A549 (cell line): ENCODE data around the gene ARL8B. TPM values are rescaled to one million over a fixed set of nuclear protein-coding genes. Genes with fewer than 3 reads are reported as not detected.

Experiments
- ATAC-seq, 2 experiments: fragments of 200-7000 bp in 1 of 2; fragments of >200 bp in 1 of 2; cut with Nextera tagmentation in 1 of 2; cut with Tn5 transposase in 1 of 2; 3 replicates each; pipeline versions ENCODE4 v1.8.0 to v1.9.1; 2018 to 2020; ENCODE audit warnings: mild to moderate bottlenecking in 1 of 2, moderate library complexity in 1 of 2
- CTCF ChIA-PET: fragments of 300-600 bp; sonication (Branson Sonifier 250); formaldehyde crosslinking; extraction: SDS; loops from one replicate; lab custom pipeline; 2021; ENCODE audit warnings: antibody characterized with exemption, inconsistent platforms; lab: Yijun Ruan, JAX
- POLR2A ChIA-PET: fragments of 350-600 bp; formaldehyde crosslinking; extraction: SDS; loops from one replicate; lab custom pipeline; 2021; ENCODE audit warnings: antibody characterized with exemption, inconsistent platforms; lab: Yijun Ruan, JAX
- DNase-seq, 2 experiments: peaks; one replicate each; pipeline versions ENCODE4 v3.0.0 to v3.0.0-alpha.2; 2011 to 2016; ENCODE audit warnings: low read depth in 1 of 2, low spot score in 1 of 2
- FAIRE-seq: peaks from 2 replicates; lab custom pipeline; 2011; peaks lifted over from hg19 to GRCh38; lab: Jason Lieb, UNC
- H3K27ac ChIP-seq, 2 experiments: fragments of >200 bp; sonication (Bioruptor Twin); formaldehyde crosslinking; 3 replicates each; pipeline ENCODE4 v1.5.1; 2016 to 2017
- H3K4me1 ChIP-seq: fragments of >200 bp; sonication (Bioruptor Twin); formaldehyde crosslinking; 3 replicates; pipeline ENCODE4 v1.6.1; 2016
- H3K4me2 ChIP-seq: fragments of >200 bp; sonication (Bioruptor Twin); formaldehyde crosslinking; 3 replicates; pipeline ENCODE4 v1.6.1; 2016
- H3K4me3 ChIP-seq: fragments of >200 bp; sonication (Bioruptor Twin); formaldehyde crosslinking; 3 replicates; pipeline ENCODE4 v1.5.1; 2016
- H3K9me3 ChIP-seq: fragments of >200 bp; sonication (Bioruptor Twin); formaldehyde crosslinking; 3 replicates; pipeline ENCODE4 v1.6.1; 2016
- CHD4 ChIP-seq: fragments of 200-600 bp; sonication (generic); IDR thresholded peaks from 2 replicates; pipeline ENCODE4 v1.6.1; 2016; ENCODE audit warnings: antibody characterized with exemption, mild to moderate bottlenecking, borderline replicate concordance
- EHF ChIP-seq: fragments of 250-450 bp; sonication (Bioruptor Pico); IDR thresholded peaks from 2 replicates; pipeline ENCODE4 v1.5.0; 2020; ENCODE audit warnings: mild to moderate bottlenecking
- EHMT2 ChIP-seq: fragments of 200-600 bp; sonication (generic); IDR thresholded peaks from 2 replicates; pipeline ENCODE4 v1.6.1; 2016; ENCODE audit warnings: antibody characterized with exemption, low read depth, mild to moderate bottlenecking, moderate library complexity
- ELK1 ChIP-seq: fragments of 150-350 bp; IDR thresholded peaks from 2 replicates; pipeline ENCODE4 v1.6.1; 2014; ENCODE audit warnings: low read depth, mild to moderate bottlenecking, low read length
- ESRRA ChIP-seq: fragments of 150-350 bp; IDR thresholded peaks from 2 replicates; pipeline ENCODE4 v1.6.1; 2014; ENCODE audit warnings: mild to moderate bottlenecking, low read length, borderline replicate concordance
- HMGXB4 ChIP-seq: fragments of 250-450 bp; sonication (Bioruptor Pico); IDR thresholded peaks from 2 replicates; pipeline ENCODE4 v1.5.0; 2021; ENCODE audit warnings: mild to moderate bottlenecking, moderate library complexity, borderline replicate concordance
- JUNB ChIP-seq: fragments of >200 bp; sonication (Bioruptor Twin); formaldehyde crosslinking; IDR thresholded peaks from 2 replicates; pipeline ENCODE4 v1.6.1; 2016
- KDM1A ChIP-seq: fragments of 200-600 bp; sonication (generic); IDR thresholded peaks from 2 replicates; pipeline ENCODE4 v1.6.1; 2016; ENCODE audit warnings: low read depth, mild to moderate bottlenecking
- KDM5A ChIP-seq: fragments of 200-600 bp; sonication (generic); IDR thresholded peaks from 2 replicates; pipeline ENCODE4 v1.6.1; 2016; ENCODE audit warnings: antibody characterized with exemption, mild to moderate bottlenecking
- MAZ ChIP-seq: fragments of 150-350 bp; IDR thresholded peaks from 2 replicates; pipeline ENCODE4 v1.6.1; 2014; ENCODE audit warnings: antibody characterized with exemption, low read depth, low read length, borderline replicate concordance
- MYC ChIP-seq: IDR thresholded peaks from 2 replicates; pipeline ENCODE4 v1.6.1; 2012; ENCODE audit warnings: mild to moderate bottlenecking, inconsistent platforms, low read length, improper control_type of control experiment, borderline replicate concordance
- NFE2L2 ChIP-seq: fragments of 150-350 bp; conservative IDR thresholded peaks from 2 replicates; pipeline ENCODE4 v1.6.1; 2014; ENCODE audit warnings: low read length
- NR3C1 ChIP-seq: fragments of >200 bp; sonication (Bioruptor Twin); formaldehyde crosslinking; IDR thresholded peaks from 3 replicates; pipeline ENCODE4 v1.6.1; 2017
- PBX3 ChIP-seq: IDR thresholded peaks from 2 replicates; pipeline ENCODE4 v1.6.1; 2012
- POLR2AphosphoS2 ChIP-seq: conservative IDR thresholded peaks from 2 replicates; pipeline ENCODE4 v1.6.1; 2012; ENCODE audit warnings: low read length, improper control_type of control experiment, inconsistent platforms
- RAD21 ChIP-seq, 2 experiments: fragments of >200 bp in 1 of 2; sonication (Bioruptor Twin) in 1 of 2; formaldehyde crosslinking in 1 of 2; IDR thresholded peaks in 1 of 2; conservative IDR thresholded peaks in 1 of 2; 2 replicates in 1 of 2; 3 replicates in 1 of 2; pipeline ENCODE4 v1.6.1; 2012 to 2018; ENCODE audit warnings: inconsistent platforms in 1 of 2
- RCOR1 ChIP-seq: fragments of 150-350 bp; IDR thresholded peaks from 2 replicates; pipeline ENCODE4 v1.6.1; 2014; ENCODE audit warnings: antibody characterized with exemption, low read length, low read depth
- RFX5 ChIP-seq: fragments of 450-650 bp; IDR thresholded peaks from 2 replicates; pipeline ENCODE4 v1.7.1; 2014; ENCODE audit warnings: antibody characterized with exemption, mild to moderate bottlenecking, moderate library complexity
- TFCP2L1 ChIP-seq: fragments of 250-450 bp; sonication (Bioruptor Pico); IDR thresholded peaks from 2 replicates; pipeline ENCODE4 v1.5.0; 2021; ENCODE audit warnings: mild to moderate bottlenecking
- ZSCAN20 ChIP-seq: fragments of 250-450 bp; sonication (Bioruptor Pico); IDR thresholded peaks from 2 replicates; pipeline ENCODE4 v1.8.0; 2022; ENCODE audit warnings: mild to moderate bottlenecking, moderate library complexity
- WGBS: methylation state at CpG from one replicate; pipeline ENCODE4 v1.1.6; 2017; ENCODE audit errors: missing lambda C conversion rate; 5-methylcytosine and 5-hydroxymethylcytosine counted together
- polyA plus RNA-seq, 4 experiments: library from polyadenylated mRNA; depleted of rRNA in 3 of 4; stranded (reverse); fragments of >200 nt; fragmentation: RNase III in 1 of 4; extraction: RNeasy Plus Mini Kit Qiagen cat#74134 plus additional on column Dnase treatment in 1 of 4; gene quantifications; 2 replicates in 3 of 4; 3 replicates in 1 of 4; pipeline ENCODE4 v1.2.3, GENCODE V29; 2011 to 2017

The ARL8B gene
- polyA plus RNA-seq, 2 of the 4 experiments (the other 2 are of a cell fraction): 51.2 to 51.7 TPM

GRCh38 chr3:5128849-5129248 is 6.8 kb downstream of the ARL8B start:
- peaks cover 17% of the 10 kb centered on the region; the same call in 2 of the 3 replicates for H3K4me1 ChIP-seq
- TF ChIP-seq EHMT2 (no peak), POLR2AphosphoS2 (no peak), NR3C1 (no peak), KDM5A (no peak), JUNB (no peak), TFCP2L1 (no peak), KDM1A (no peak), NFE2L2 (no peak), RAD21 (conservative IDR thresholded peaks at IDR 0.05 in 1 of 2, IDR thresholded peaks at IDR 0.05 in 1 of 2) (no peak), ZSCAN20 (CRISPR knock-in tag) (no peak), ESRRA (no peak)
- TF ChIP-seq, all 56 proteins: peak for 0
- WGBS: 95% methylated on average over 2 of the region's 2 CpGs
- ChIA-PET POLR2A (no interaction called here), CTCF (no interaction called here)
- Histone ChIP-seq H3K9me3 (no peaks in the 10 kb centered on the region), H3K27ac (no peak overlapping the region), H3K4me3 (no peak overlapping the region), H3K4me2 (no peak overlapping the region)
- ATAC-seq (no peak), DNase-seq (no peak), FAIRE-seq (no peak)

GRCh38 chr3:5133239-5134018 is 11.3 kb downstream of the ARL8B start:
- ChIA-PET POLR2A (no interaction called here), CTCF (interaction anchor here (0.6 to 1.6 kb wide), 3 partner anchors 9 to 145 kb away, joined by 3 read pairs; no protein-coding TSS in a partner anchor)
- 92% methylated on average over 7 of the region's 7 CpGs for WGBS
- Histone ChIP-seq H3K4me1 (peaks cover 24% of the 10 kb centered on the region), H3K9me3 (no peaks in the 10 kb centered on the region), H3K4me3 (no peak overlapping the region), H3K27ac (no peak overlapping the region), H3K4me2 (no peak overlapping the region)
- FAIRE-seq (no peak), DNase-seq (no peak), ATAC-seq (no peak)
- TF ChIP-seq RCOR1: no peak
- TF ChIP-seq EHF (CRISPR knock-in tag): no peak
- no peak for TF ChIP-seq POLR2AphosphoS2
- no peak for TF ChIP-seq TFCP2L1
- no peak for TF ChIP-seq RFX5
- no peak for TF ChIP-seq HMGXB4 (CRISPR knock-in tag)

DNA sequence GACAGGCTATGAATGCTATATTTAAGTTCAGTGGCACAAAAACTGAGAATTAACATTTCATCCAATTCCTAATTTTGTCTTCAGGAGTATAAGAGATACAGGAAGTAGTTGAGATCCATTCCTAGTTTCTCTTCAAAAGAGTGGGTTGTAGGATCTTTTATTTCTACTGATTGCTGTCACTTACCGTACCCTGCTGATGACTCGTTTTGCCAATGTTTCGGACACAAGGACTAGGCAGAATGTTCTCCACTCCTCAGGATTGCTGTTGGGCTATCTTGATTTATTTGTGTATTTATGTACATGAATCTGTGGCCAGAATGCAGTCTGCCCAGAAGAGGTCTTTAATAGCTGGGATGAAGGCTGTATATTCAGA is 11.9 kb downstream of the ARL8B start:
- FAIRE-seq (no peak), DNase-seq (no peak), ATAC-seq (no peak)
- TF ChIP-seq PBX3 (no peak), ESRRA (no peak), CHD4 (no peak), MYC (no peak), NR3C1 (no peak), MAZ (no peak), ELK1 (no peak)
- no peak overlapping the region for H3K27ac ChIP-seq
- H3K4me2 ChIP-seq: no peak overlapping the region
- no peaks in the 10 kb centered on the region for H3K9me3 ChIP-seq
- peaks cover 30% of the 10 kb centered on the region for H3K4me1 ChIP-seq
- ChIA-PET CTCF (interaction anchor here (1.6 kb wide), 1 partner anchor 23 kb away, joined by 3 read pairs; no protein-coding TSS in a partner anchor), POLR2A (no interaction called here)
- 90% methylated on average over 3 of the region's 3 CpGs for WGBS
- no peak overlapping the region for H3K4me3 ChIP-seq
